GM12865 (cell line): ENCODE data around the gene ZP1.

ENCODE experiments used
- DNase-seq: peaks from one replicate; pipeline ENCODE4 v3.0.0; 2010; ENCODE audit warnings: low read depth
- H3K4me3 ChIP-seq: 2 replicates; pipeline ENCODE4 v1.5.1; 2011; ENCODE audit warnings: mild to moderate bottlenecking, low read depth, low read length, control low read depth
- CTCF ChIP-seq: IDR thresholded peaks from 2 replicates; pipeline ENCODE4 v1.5.1; 2011; ENCODE audit warnings: low read length, control low read depth, low read depth, inconsistent platforms; ENCODE audit not compliant: insufficient read depth; ENCODE audit errors: missing control alignments

ZP1 gene

GRCh38 chr11:60830478-60831142 is 36.7 kb upstream of the ZP1 start:
- DNase-seq = no peak
- H3K4me3 ChIP-seq = no peak overlapping the region
- no peak for TF ChIP-seq CTCF

- H3K4me3 ChIP-seq = no peak overlapping the region
- DNase-seq = peak; percentile 88
- TF ChIP-seq CTCF = peak; percentile 94
Measured at GRCh38 chr11:60831143-60831500, 36.2 kb upstream of the ZP1 start.

- H3K4me3 ChIP-seq = no peak overlapping the region
- no peak for TF ChIP-seq CTCF
- DNase-seq = peak; percentile 37
Measured at GRCh38 chr11:60831501-60832079, 35.8 kb upstream of the ZP1 start.

- no peak for DNase-seq
- no peak for TF ChIP-seq CTCF
- no peak overlapping the region for H3K4me3 ChIP-seq
Measured at GRCh38 chr11:60834742-60835533, 32.4 kb upstream of the ZP1 start.

- TF ChIP-seq CTCF = no peak
- H3K4me3 ChIP-seq = no peak overlapping the region
- DNase-seq = no peak
Measured at GRCh38 chr11:60835534-60835846, 31.9 kb upstream of the ZP1 start.

GRCh38 chr11:60836866-60837515 is 30.4 kb upstream of the ZP1 start:
- DNase-seq = no peak
- no peak for TF ChIP-seq CTCF
- no peak overlapping the region for H3K4me3 ChIP-seq
